IMR-90 (cell line): Measurements from ENCODE around the gene AKR1C8. TPM values are rescaled to one million over a fixed set of nuclear protein-coding genes. Genes with fewer than 3 reads are reported as not detected.

Source experiments
- ATAC-seq: fragments of 200-7000 bp; cut with Tn5 transposase; 2 replicates; pipeline ENCODE4 v1.9.1; 2020; ENCODE audit warnings: low read depth, mild to moderate bottlenecking, moderate library complexity
- BruUV-seq: library from RNA; stranded (reverse); fragments of 400-500 nt; replicated peaks from 2 replicates; lab custom pipeline; 2021; lab: Mats Ljungman, UMichigan
- CTCF ChIA-PET: fragments of 300-600 bp; formaldehyde crosslinking; extraction: SDS; loops from one replicate; lab custom pipeline; 2021; ENCODE audit warnings: antibody characterized with exemption; lab: Yijun Ruan, JAX
- POLR2A ChIA-PET: fragments of 300-600 bp; sonication (Branson Sonifier 250); formaldehyde crosslinking; loops from one replicate; lab custom pipeline; 2022; ENCODE audit warnings: antibody characterized with exemption; ENCODE audit not compliant: unreplicated experiment; lab: Charles Lee
- DNase-seq: peaks from one replicate; pipeline ENCODE4 v3.0.0; 2013
- H2AFZ ChIP-seq: replicated peaks from 2 replicates; pipeline ENCODE3; 2013; ENCODE audit warnings: low read length, mild to moderate bottlenecking; ENCODE audit not compliant: poor library complexity
- H2AK5ac ChIP-seq: 2 replicates; pipeline ENCODE4 v1.6.1; 2013; ENCODE audit warnings: low read depth, low read length, inconsistent platforms
- H2AK9ac ChIP-seq: replicated peaks from 2 replicates; pipeline ENCODE3; 2013; ENCODE audit warnings: mild to moderate bottlenecking, low read depth, low read length, moderate library complexity; ENCODE audit not compliant: poor library complexity
- H2BK120ac ChIP-seq: 2 replicates; pipeline ENCODE4 v1.6.1; 2013; ENCODE audit warnings: low read depth, low read length, inconsistent platforms
- H2BK15ac ChIP-seq: 3 replicates; pipeline ENCODE4 v1.6.1; 2013; ENCODE audit warnings: low read depth, low read length, inconsistent platforms
- H2BK20ac ChIP-seq: 2 replicates; pipeline ENCODE4 v1.6.1; 2013; ENCODE audit warnings: low read depth, mild to moderate bottlenecking, inconsistent platforms, low read length, moderate library complexity
- H2BK5ac ChIP-seq: 2 replicates; pipeline ENCODE4 v1.6.1; 2013; ENCODE audit warnings: mild to moderate bottlenecking, low read depth, low read length, inconsistent platforms; ENCODE audit not compliant: poor library complexity, severe bottlenecking
- H3K14ac ChIP-seq: replicated peaks from 2 replicates; pipeline ENCODE4 v1.6.1; 2013; ENCODE audit warnings: low read depth, low read length, inconsistent platforms
- H3K18ac ChIP-seq: 2 replicates; pipeline ENCODE4 v1.6.1; 2013; ENCODE audit warnings: low read depth, low read length, control low read depth
- H3K23ac ChIP-seq: 2 replicates; pipeline ENCODE4 v1.6.1; 2013; ENCODE audit warnings: low read depth, low read length, inconsistent platforms
- H3K27ac ChIP-seq: 2 replicates; pipeline ENCODE4 v1.5.1; 2013; ENCODE audit warnings: mild to moderate bottlenecking, control low read depth, low read length; ENCODE audit not compliant: insufficient read depth
- H3K27me3 ChIP-seq: 2 replicates; pipeline ENCODE4 v1.6.1; 2013; ENCODE audit warnings: low read length; ENCODE audit not compliant: control insufficient read depth, insufficient read depth
- H3K36me3 ChIP-seq: 2 replicates; pipeline ENCODE4 v1.6.1; 2013; ENCODE audit warnings: low read length, mixed read lengths; ENCODE audit not compliant: control insufficient read depth, insufficient read depth
- H3K4ac ChIP-seq: 2 replicates; pipeline ENCODE4 v1.6.1; 2013; ENCODE audit warnings: low read depth, low read length, inconsistent platforms
- H3K4me1 ChIP-seq: 2 replicates; pipeline ENCODE4 v1.6.1; 2013; ENCODE audit warnings: low read length, mixed read lengths; ENCODE audit not compliant: control insufficient read depth, insufficient read depth
- H3K4me2 ChIP-seq: 2 replicates; pipeline ENCODE4 v1.6.1; 2013; ENCODE audit warnings: low read depth, mild to moderate bottlenecking, control low read depth, low read length, moderate library complexity
- H3K4me3 ChIP-seq: 2 replicates; pipeline ENCODE4 v1.5.1; 2013; ENCODE audit warnings: low read depth, mild to moderate bottlenecking, control low read depth, low read length, moderate library complexity; ENCODE audit not compliant: insufficient read depth
- H3K56ac ChIP-seq: 2 replicates; pipeline ENCODE4 v1.6.1; 2013; ENCODE audit warnings: low read length, inconsistent platforms; ENCODE audit not compliant: insufficient read depth; ENCODE audit errors: extremely low read depth
- H3K79me1 ChIP-seq, 2 experiments: 2 replicates each; pipeline ENCODE4 v1.6.1; 2013; ENCODE audit warnings: low read length in 2 of 2, inconsistent platforms in 1 of 2, low read depth in 1 of 2
- H3K9ac ChIP-seq: 2 replicates; pipeline ENCODE4 v1.6.1; 2013; ENCODE audit warnings: low read depth, low read length, control low read depth
- H3K9me1 ChIP-seq: 2 replicates; pipeline ENCODE4 v1.6.1; 2013; ENCODE audit warnings: low read length, inconsistent platforms; ENCODE audit not compliant: insufficient read depth
- H3K9me3 ChIP-seq: 2 replicates; pipeline ENCODE4 v1.6.1; 2013; ENCODE audit warnings: low read length; ENCODE audit not compliant: control insufficient read depth, insufficient read depth
- H4K20me1 ChIP-seq: 2 replicates; pipeline ENCODE4 v1.6.1; 2013; ENCODE audit warnings: low read length, inconsistent platforms; ENCODE audit not compliant: insufficient read depth
- H4K5ac ChIP-seq: 2 replicates; pipeline ENCODE4 v1.6.1; 2013; ENCODE audit warnings: mild to moderate bottlenecking, low read depth, low read length, control low read depth
- H4K8ac ChIP-seq, 2 experiments: 2 replicates each; pipeline ENCODE4 v1.6.1; 2013; ENCODE audit warnings: low read depth in 2 of 2, low read length in 2 of 2, control low read depth in 1 of 2, inconsistent platforms in 1 of 2
- H4K91ac ChIP-seq: 2 replicates; pipeline ENCODE4 v1.6.1; 2013; ENCODE audit warnings: low read depth, low read length, inconsistent platforms; ENCODE audit not compliant: insufficient read depth
- BHLHE40 ChIP-seq: fragments of 150-350 bp; IDR thresholded peaks from 2 replicates; pipeline ENCODE4 v1.6.1; 2016; ENCODE audit warnings: mild to moderate bottlenecking, low read depth, low read length
- CEBPB ChIP-seq: IDR thresholded peaks from 2 replicates; pipeline ENCODE4 v1.6.1; 2012; ENCODE audit warnings: low read depth, low read length, improper control_type of control experiment
- CHD1 ChIP-seq: IDR thresholded peaks from 2 replicates; pipeline ENCODE4 v1.6.1; 2012; ENCODE audit warnings: low read depth, low read length, improper control_type of control experiment
- CTCF ChIP-seq: conservative IDR thresholded peaks from 2 replicates; pipeline ENCODE4 v1.5.1; 2012; ENCODE audit warnings: mild to moderate bottlenecking, low read depth, low read length, improper control_type of control experiment
- MXI1 ChIP-seq: IDR thresholded peaks from 2 replicates; pipeline ENCODE4 v1.6.1; 2012; ENCODE audit warnings: low read depth, mild to moderate bottlenecking, low read length, moderate library complexity, borderline replicate concordance
- NFE2L2 ChIP-seq: fragments of 150-350 bp; IDR thresholded peaks from 2 replicates; pipeline ENCODE4 v1.6.1; 2016; ENCODE audit warnings: low read depth, mild to moderate bottlenecking, low read length
- POLR2A ChIP-seq: IDR thresholded peaks from 2 replicates; pipeline ENCODE4 v1.6.1; 2012; ENCODE audit warnings: mild to moderate bottlenecking, low read depth, low read length
- RCOR1 ChIP-seq: IDR thresholded peaks from 2 replicates; pipeline ENCODE4 v1.6.1; 2012; ENCODE audit warnings: mild to moderate bottlenecking, low read length, improper control_type of control experiment; ENCODE audit not compliant: insufficient replicate concordance
- RFX5 ChIP-seq: IDR thresholded peaks from 2 replicates; pipeline ENCODE4 v1.8.0; 2012; ENCODE audit warnings: low read depth, mild to moderate bottlenecking, low read length, moderate library complexity
- SMC3 ChIP-seq: fragments of 150-350 bp; IDR thresholded peaks from 2 replicates; pipeline ENCODE4 v1.6.1; 2016; ENCODE audit warnings: low read depth, mild to moderate bottlenecking, antibody characterized with exemption, low read length, moderate library complexity
- USF2 ChIP-seq: fragments of 150-350 bp; IDR thresholded peaks from 2 replicates; pipeline ENCODE4 v1.6.1; 2017; ENCODE audit warnings: mild to moderate bottlenecking, antibody characterized with exemption, low read length, low read depth
- dilution Hi-C: fragments of 300-500 bp; cut with HindIII; formaldehyde crosslinking; loops from one replicate; pipeline ENCODE4 v1.14.3; 2018; ENCODE audit warnings: low sequenced_read_pairs; ENCODE audit not compliant: unreplicated experiment
- in situ Hi-C: fragments of 300-500 bp; cut with MboI; formaldehyde crosslinking; loops from 3 replicates; pipeline ENCODE4 v1.14.3; 2019; ENCODE audit warnings: low sequenced_read_pairs, inconsistent platforms, mixed read lengths
- intact Hi-C: fragments of 100-400 bp; cut with micrococcal nuclease; formaldehyde crosslinking; loops from 2 replicates; pipeline ENCODE4 v1.10.0; 2022
- polyA plus RNA-seq, 3 experiments: library from polyadenylated mRNA; depleted of rRNA; stranded (reverse); fragments of >200 nt; gene quantifications; 2 replicates each; pipeline ENCODE4 v1.2.3, GENCODE V29; 2012; ENCODE audit warnings: low replicate concordance in 1 of 3
- total RNA-seq: library from RNA; depleted of rRNA; stranded (reverse); fragments of >200 nt; gene quantifications from 2 replicates; pipeline ENCODE4 v1.2.3, GENCODE V29; 2012

Gene AKR1C8
- total and polyA plus RNA-seq, 2 of the 4 experiments (the other 2 are of a cell fraction): not detected

GRCh38 chr10:5211696-5212536 lies 27.0 kb upstream of the AKR1C8 start:
- no peak overlapping the region for H2BK20ac ChIP-seq
- H2AFZ ChIP-seq: no peak overlapping the region
- no peak overlapping the region for H4K5ac ChIP-seq
- in situ Hi-C loops (no loop called here), dilution Hi-C loops (no loop called here), intact Hi-C loops (no loop called here)
- H2BK5ac ChIP-seq: no peak overlapping the region
- no peak overlapping the region for H3K56ac ChIP-seq
- DNase-seq (no peak), ATAC-seq (no peak)
- H3K14ac ChIP-seq: no peak overlapping the region
- H2AK5ac ChIP-seq: no peak overlapping the region
- H3K27me3 ChIP-seq: no peaks in the 10 kb centered on the region
- H3K4me2 ChIP-seq: no peak overlapping the region
- H2AK9ac ChIP-seq: no peak overlapping the region
- no peak overlapping the region for H3K27ac ChIP-seq
- no peak overlapping the region for H3K9ac ChIP-seq
- no peaks in the 10 kb centered on the region for H3K36me3 ChIP-seq
- H2BK15ac ChIP-seq: no peak overlapping the region
- POLR2A ChIA-PET: no interaction called here
- no peak overlapping the region for H2BK120ac ChIP-seq
- H4K20me1 ChIP-seq: no peaks in the 10 kb centered on the region
- no peak for TF ChIP-seq CHD1
- no peak for TF ChIP-seq CTCF
- no peak for TF ChIP-seq RCOR1
- no peak for TF ChIP-seq CEBPB
- no peak for TF ChIP-seq MXI1
- TF ChIP-seq SMC3: no peak
- TF ChIP-seq USF2: no peak
- no peak for TF ChIP-seq RFX5
- TF ChIP-seq BHLHE40: no peak
- TF ChIP-seq NFE2L2: no peak
- no peak for TF ChIP-seq POLR2A
- CTCF ChIA-PET: no interaction called here
- no peak overlapping the region for H3K18ac ChIP-seq
- no TSS peak for BruUV-seq
- no peaks in the 10 kb centered on the region for H3K4me1 ChIP-seq
- H4K91ac ChIP-seq: no peak overlapping the region
- H3K23ac ChIP-seq: no peak overlapping the region
- no peaks in the 10 kb centered on the region for H3K9me1 ChIP-seq
- no peak overlapping the region for H3K4ac ChIP-seq
- H3K79me1 ChIP-seq: no peaks in the 10 kb centered on the region
- no peaks in the 10 kb centered on the region for H3K9me3 ChIP-seq
- H4K8ac ChIP-seq: no peak overlapping the region
- no peak overlapping the region for H3K4me3 ChIP-seq
